OCI-LY3 (cell line): Measurements from ENCODE around the gene IL17A.
A peak's percentile ranks its signal among the peaks of the same experiment; 100 is the strongest.

Experiments used
- H2AFZ ChIP-seq: fragments of 200-600, 300-600 bp; shearing (Covaris generic); 2 replicates; pipeline ENCODE4 v1.6.0; 2014; ENCODE audit warnings: antibody characterized with exemption, low read depth, low read length
- H3K27ac ChIP-seq: fragments of 200-600, 300-600 bp; sonication (generic); 2 replicates; pipeline ENCODE4 v1.5.1; 2014; ENCODE audit warnings: mild to moderate bottlenecking, low read length, moderate library complexity, mixed read lengths
- H3K27me3 ChIP-seq: fragments of 200-600, 300-600 bp; sonication (generic); 2 replicates; pipeline ENCODE4 v1.6.1; 2014; ENCODE audit warnings: low read depth, low read length, mixed read lengths
- H3K36me3 ChIP-seq: fragments of 200-600, 300-600 bp; sonication (generic); replicated peaks from 2 replicates; pipeline ENCODE3; 2014; ENCODE audit warnings: low read depth, low read length, mixed read lengths
- H3K4me1 ChIP-seq: fragments of 300-600, 200-600 bp; sonication (generic); 2 replicates; pipeline ENCODE4 v1.6.1; 2014; ENCODE audit warnings: low read length, mixed read lengths
- H3K4me2 ChIP-seq: fragments of 200-600, 300-600 bp; sonication (generic); 2 replicates; pipeline ENCODE4 v1.6.1; 2014; ENCODE audit warnings: low read length, mixed read lengths
- H3K4me3 ChIP-seq: fragments of 300-600, 200-600 bp; sonication (generic); 2 replicates; pipeline ENCODE4 v1.5.1; 2014; ENCODE audit warnings: antibody characterized with exemption, mild to moderate bottlenecking, low read length, moderate library complexity
- H3K79me2 ChIP-seq: fragments of 300-600, 200-600 bp; shearing (Covaris generic); 2 replicates; pipeline ENCODE4 v1.6.1; 2014; ENCODE audit warnings: mild to moderate bottlenecking, low read length, mixed read lengths
- H3K9ac ChIP-seq: fragments of 300-600, 200-600 bp; shearing (Covaris generic); 2 replicates; pipeline ENCODE4 v1.6.0; 2014; ENCODE audit warnings: mild to moderate bottlenecking, low read length, moderate library complexity
- H3K9me3 ChIP-seq: fragments of 200-600, 300-600 bp; shearing (Covaris generic); 2 replicates; pipeline ENCODE4 v1.6.1; 2014; ENCODE audit warnings: low read length, mixed read lengths; ENCODE audit not compliant: insufficient read depth
- H4K20me1 ChIP-seq: fragments of 200-600, 300-600 bp; sonication (generic); 2 replicates; pipeline ENCODE4 v1.6.1; 2016; ENCODE audit warnings: low read length, mixed read lengths; ENCODE audit not compliant: insufficient read depth
- CTCF ChIP-seq: fragments of 200-600, 300-600 bp; sonication (generic); IDR thresholded peaks from 2 replicates; pipeline ENCODE4 v1.5.1; 2014; ENCODE audit warnings: antibody characterized with exemption, low read length, low read depth
- EZH2phosphoT487 ChIP-seq: fragments of 200-600 bp; shearing (Covaris generic); IDR thresholded peaks from 2 replicates; pipeline ENCODE4 v1.6.1; 2018; ENCODE audit warnings: antibody characterized with exemption, mixed run types, low read depth

IL17A gene

GRCh38 chr6:52216932-52217575, 30.9 kb downstream of the IL17A start:
- H3K27me3 ChIP-seq, result no peaks in the 10 kb centered on the region
- no peaks in the 10 kb centered on the region for H4K20me1 ChIP-seq
- no peak overlapping the region for H3K27ac ChIP-seq
- no peaks in the 10 kb centered on the region for H3K9me3 ChIP-seq
- H3K4me2 ChIP-seq, result no peak overlapping the region
- no peak overlapping the region for H3K4me3 ChIP-seq
- H2AFZ ChIP-seq, result no peak overlapping the region
- no peaks in the 10 kb centered on the region for H3K36me3 ChIP-seq
- TF ChIP-seq EZH2phosphoT487, result no peak
- no peak for TF ChIP-seq CTCF
- peaks cover 33% of the 10 kb centered on the region for H3K4me1 ChIP-seq
- H3K79me2 ChIP-seq, result no peaks in the 10 kb centered on the region
- no peak overlapping the region for H3K9ac ChIP-seq

- Histone ChIP-seq H3K79me2 (no peaks in the 10 kb centered on the region), H3K4me3 (no peak overlapping the region), H3K9me3 (no peaks in the 10 kb centered on the region), H3K27ac (no peak overlapping the region), H3K36me3 (no peaks in the 10 kb centered on the region), H3K27me3 (no peaks in the 10 kb centered on the region), H3K9ac (no peak overlapping the region), H3K4me1 (peaks cover 26% of the 10 kb centered on the region), H4K20me1 (no peaks in the 10 kb centered on the region), H3K4me2 (no peak overlapping the region), H2AFZ (no peak overlapping the region)
- TF ChIP-seq CTCF (no peak), EZH2phosphoT487 (no peak)
These were observed 31.6 kb downstream of the IL17A start for GRCh38 chr6:52217761-52218160.

- H3K79me2 ChIP-seq, result no peaks in the 10 kb centered on the region
- H4K20me1 ChIP-seq, result no peaks in the 10 kb centered on the region
- TF ChIP-seq EZH2phosphoT487 (no peak), CTCF (no peak)
- H3K27ac ChIP-seq, result no peak overlapping the region
- no peak overlapping the region for H3K4me3 ChIP-seq
- no peaks in the 10 kb centered on the region for H3K9me3 ChIP-seq
- H3K27me3 ChIP-seq, result no peaks in the 10 kb centered on the region
- H3K4me2 ChIP-seq, result no peak overlapping the region
- H3K36me3 ChIP-seq, result no peaks in the 10 kb centered on the region
- H3K4me1 ChIP-seq, result peaks cover 6% of the 10 kb centered on the region; the same call in 1 of the 2 replicates
- no peak overlapping the region for H2AFZ ChIP-seq
- no peak overlapping the region for H3K9ac ChIP-seq
These were observed 35.1 kb downstream of the IL17A start for GRCh38 chr6:52221302-52221701.

- H3K79me2 ChIP-seq, result no peaks in the 10 kb centered on the region
- H3K27ac ChIP-seq, result no peak overlapping the region
- no peaks in the 10 kb centered on the region for H3K27me3 ChIP-seq
- TF ChIP-seq CTCF, result no peak
- no peak for TF ChIP-seq EZH2phosphoT487
- H3K4me3 ChIP-seq, result no peak overlapping the region
- no peak overlapping the region for H2AFZ ChIP-seq
- no peak overlapping the region for H3K9ac ChIP-seq
- H3K4me1 ChIP-seq, result peaks cover 29% of the 10 kb centered on the region
- no peaks in the 10 kb centered on the region for H4K20me1 ChIP-seq
- no peaks in the 10 kb centered on the region for H3K36me3 ChIP-seq
- H3K4me2 ChIP-seq, result peak overlapping the region; percentile 41
- H3K9me3 ChIP-seq, result no peaks in the 10 kb centered on the region
These were observed 41.3 kb downstream of the IL17A start for GRCh38 chr6:52227495-52227894.
